Esophagus mucosa (tissue), 1 donor: Measurements from ENCODE around the gene PEPD. TPM values are rescaled to one million over a fixed set of nuclear protein-coding genes. Genes with fewer than 3 reads are reported as not detected.

ENCODE experiments used
- ATAC-seq: fragments of 200-7000 bp; cut with Tn5 transposase; one replicate; pipeline ENCODE4 v1.9.1; 2020
- total RNA-seq: library from RNA; stranded (reverse); gene quantifications from one replicate; pipeline ENCODE4 v1.2.4, GENCODE V29; 2023
- donor health status: DM: yes; HTN: yes; CAD: no.

The PEPD gene
- total RNA-seq, 1 donor from 2014 or later, result 52.4 TPM

DNA sequence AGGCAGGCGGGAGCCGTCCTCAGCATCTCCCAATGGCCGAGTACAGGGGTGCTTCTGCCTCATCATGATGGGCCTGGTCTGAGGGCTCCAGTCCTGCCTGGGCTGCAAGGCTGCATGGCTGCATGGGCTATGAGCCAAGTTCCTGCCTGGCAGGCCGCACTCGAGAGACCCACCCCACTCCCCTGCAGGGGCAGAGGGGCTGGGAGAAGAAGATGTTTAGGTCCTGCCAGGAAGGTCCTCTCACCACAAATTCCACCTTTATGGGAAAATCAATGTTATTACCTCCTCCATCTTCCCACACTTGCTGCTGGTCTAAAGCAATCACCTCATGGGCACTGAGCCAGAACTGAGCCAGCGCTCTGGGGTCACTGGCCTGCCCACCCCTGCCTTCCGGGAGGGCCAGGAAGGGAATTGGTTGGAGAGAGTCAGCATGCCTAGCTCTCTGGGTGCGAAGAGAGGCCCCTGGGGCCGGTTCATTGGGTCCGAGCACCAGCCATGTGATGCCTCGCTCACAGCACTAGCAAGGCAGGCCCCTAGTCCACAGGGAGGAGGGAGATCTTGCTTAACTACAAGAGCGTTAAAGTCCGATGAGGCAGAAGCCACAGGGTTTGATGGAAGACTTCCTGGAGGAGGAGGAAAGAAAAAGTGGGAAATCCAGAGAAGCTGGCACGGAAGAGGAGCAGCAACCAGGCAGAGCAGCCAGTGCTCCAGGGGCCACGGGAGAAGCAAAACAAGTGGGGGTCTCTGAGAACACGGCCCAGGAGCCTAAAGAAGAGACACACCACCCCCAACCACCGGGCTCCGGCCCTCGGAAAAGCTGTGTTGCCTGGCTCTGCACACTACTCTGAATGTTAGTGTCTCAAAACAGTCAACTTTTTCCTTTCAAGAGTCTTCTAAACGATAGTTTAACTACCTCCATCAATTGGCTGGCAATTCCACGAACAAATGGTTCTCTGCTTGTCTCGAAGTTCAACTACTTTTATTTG, 84.9 kb downstream of the PEPD start:
- no peak for ATAC-seq

- no peak for ATAC-seq
These were observed 85.8 kb downstream of the PEPD start for GRCh38 chr19:33435706-33436359.

GRCh38 chr19:33434886-33435705, 86.5 kb downstream of the PEPD start:
- no peak for ATAC-seq

GRCh38 chr19:33434069-33434885, 87.3 kb downstream of the PEPD start:
- no peak for ATAC-seq

- peak; percentile 34 for ATAC-seq
These were observed 89.0 kb downstream of the PEPD start for GRCh38 chr19:33432446-33433170.

DNA sequence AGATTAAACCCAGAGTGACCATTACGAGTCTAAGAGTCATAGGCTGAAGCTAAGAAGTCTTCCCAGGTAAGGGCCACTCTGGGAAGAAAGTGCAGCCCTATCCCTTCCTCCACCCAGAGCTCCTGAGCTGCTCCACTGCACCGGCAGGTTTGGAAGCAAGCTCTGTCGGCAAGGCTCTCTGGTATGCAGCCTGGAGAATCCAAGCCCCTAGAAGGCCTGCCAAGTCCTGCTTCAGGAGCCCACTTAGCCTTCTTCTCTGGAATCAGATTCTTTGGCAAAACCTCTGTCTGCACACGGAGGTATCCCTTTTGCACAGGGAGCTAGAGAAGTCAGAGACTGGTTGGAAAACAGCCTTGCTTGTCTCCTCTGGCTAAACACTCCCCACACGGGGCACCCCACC, 89.6 kb downstream of the PEPD start:
- no peak for ATAC-seq

DNA sequence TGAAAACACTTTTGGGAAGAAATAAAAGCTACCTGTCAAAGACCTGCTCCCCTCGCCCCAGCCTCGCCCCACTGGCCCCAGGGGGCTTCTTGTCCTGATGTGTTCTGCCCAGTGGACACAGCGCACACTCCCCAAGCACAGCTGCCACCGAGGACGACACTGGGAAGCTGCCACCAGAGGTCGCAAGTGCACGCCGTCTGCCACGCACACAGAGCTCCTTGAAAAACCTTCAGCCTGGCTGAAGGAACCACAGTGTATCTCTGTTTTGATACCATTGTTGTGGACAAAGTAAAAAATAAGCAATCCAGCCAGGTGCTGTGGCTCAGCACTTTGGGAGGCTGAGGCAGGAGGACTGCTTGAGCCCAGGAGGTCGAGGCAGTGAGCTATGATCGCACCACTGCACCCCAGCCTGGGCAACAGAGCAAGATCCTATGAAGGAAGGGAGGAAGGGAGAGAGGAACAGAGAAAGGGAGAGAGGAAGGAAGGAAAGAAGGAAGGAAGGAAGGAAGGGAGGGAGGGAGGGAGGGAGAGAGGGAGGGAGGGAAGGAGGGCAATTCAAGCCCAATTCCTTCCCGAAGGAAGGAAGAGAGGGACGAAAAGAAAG, 90.8 kb downstream of the PEPD start:
- ATAC-seq, result peak; percentile 77

DNA sequence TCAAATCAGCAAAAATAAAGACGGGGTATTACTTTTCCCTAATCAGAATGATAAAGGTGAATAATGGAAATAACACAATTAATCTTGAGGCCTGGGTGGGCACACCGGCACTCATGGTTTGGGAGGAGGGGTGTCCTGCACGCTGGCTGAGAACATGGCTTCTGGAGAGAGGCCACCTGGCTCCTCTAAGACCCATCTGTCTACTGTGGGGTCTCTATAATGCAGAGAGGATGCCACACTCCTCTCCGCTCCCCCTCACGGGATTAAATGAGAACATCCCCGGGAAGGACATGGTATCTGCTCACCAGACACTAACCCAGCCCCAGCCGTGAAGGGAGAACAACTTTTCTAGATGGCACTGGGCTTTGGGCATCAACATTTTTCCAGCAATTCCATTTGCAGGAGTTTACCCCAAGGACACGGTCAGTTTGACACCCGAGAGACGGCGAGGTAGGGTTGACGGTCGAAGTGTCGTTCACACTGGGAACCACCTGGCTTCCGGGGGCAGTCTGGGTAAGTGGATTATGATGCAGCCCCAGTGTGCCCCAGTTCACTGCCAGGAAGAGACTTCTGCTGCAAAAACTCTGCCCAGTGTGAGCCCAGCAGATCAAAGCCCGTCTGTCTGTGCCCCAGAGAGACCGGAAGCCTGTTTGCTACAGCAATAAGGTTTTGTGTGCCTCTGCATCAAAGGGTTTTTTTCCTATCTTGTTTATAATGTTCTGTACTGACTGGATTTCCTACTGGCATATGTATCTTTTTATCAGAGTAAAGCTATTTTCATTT, 91.5 kb downstream of the PEPD start:
- no peak for ATAC-seq

DNA sequence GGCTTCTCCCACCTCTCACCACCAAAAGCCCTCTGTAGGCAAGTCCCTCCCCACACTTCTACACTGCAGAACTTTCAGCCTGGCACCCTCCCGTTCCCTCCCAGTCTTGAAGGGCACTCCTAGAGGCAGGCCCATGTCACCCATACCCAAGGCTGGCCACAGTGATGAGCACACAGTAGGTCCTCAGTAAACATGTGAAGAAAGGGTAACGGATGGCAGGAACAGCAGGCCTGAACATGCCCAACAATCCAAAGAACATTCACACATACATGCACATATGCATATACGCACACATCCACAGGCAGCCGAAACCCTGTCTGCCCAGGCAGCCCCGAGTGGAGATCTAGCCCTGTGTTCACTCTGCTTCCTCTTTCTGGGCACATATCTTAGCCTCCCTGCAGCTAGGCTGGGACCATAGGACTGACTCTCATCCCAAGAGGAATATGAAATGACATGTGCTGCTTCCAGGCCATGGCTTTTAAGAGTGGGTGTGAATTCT, 92.9 kb downstream of the PEPD start:
- ATAC-seq, result no peak

GRCh38 chr19:33427801-33428626, 93.6 kb downstream of the PEPD start:
- ATAC-seq, result no peak

GRCh38 chr19:33426621-33427361, 94.8 kb downstream of the PEPD start:
- ATAC-seq, result no peak

- no peak for ATAC-seq
These were observed 97.4 kb downstream of the PEPD start for GRCh38 chr19:33424181-33424580.

DNA sequence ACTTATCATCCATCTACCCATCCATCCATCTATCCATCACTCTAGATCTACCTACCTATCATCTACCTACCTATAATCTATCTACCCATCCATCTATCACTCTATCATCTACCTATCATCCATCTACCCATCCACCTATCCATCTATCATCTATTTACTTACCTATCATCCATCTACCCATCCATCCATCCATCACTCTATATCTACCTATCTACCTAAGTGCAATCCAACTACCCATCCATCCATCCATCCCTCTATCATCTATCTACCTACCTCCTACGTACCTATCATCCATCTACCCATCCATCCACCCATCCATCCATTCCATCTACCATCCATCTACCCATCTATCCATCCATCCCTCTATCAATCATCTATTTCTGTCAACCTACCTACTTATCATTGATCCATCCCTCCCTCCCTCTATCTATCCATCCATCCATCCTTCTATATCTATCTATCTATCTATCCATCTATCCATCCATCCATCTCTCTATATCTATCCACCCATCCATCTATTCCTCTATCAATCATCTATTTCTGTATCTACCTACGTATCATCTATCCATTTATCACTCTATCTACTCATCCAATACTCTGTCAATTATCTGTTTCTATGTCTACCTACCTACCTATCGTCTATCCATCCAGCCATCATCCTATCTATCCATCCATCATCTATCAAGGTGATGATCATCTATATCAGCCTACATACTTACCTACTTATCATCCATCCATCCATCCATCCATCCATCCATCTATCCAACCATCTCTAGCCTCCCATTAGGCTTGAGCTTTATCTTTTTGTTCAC, 99.0 kb downstream of the PEPD start:
- no peak for ATAC-seq

GRCh38 chr19:33421368-33421767, 100.2 kb downstream of the PEPD start:
- no peak for ATAC-seq

- ATAC-seq, result no peak
These were observed 100.8 kb downstream of the PEPD start for GRCh38 chr19:33420821-33421220.

- ATAC-seq, result no peak
These were observed 101.8 kb downstream of the PEPD start for GRCh38 chr19:33419788-33420130.
